ENCODE results near the gene HOXB13.

DNA sequence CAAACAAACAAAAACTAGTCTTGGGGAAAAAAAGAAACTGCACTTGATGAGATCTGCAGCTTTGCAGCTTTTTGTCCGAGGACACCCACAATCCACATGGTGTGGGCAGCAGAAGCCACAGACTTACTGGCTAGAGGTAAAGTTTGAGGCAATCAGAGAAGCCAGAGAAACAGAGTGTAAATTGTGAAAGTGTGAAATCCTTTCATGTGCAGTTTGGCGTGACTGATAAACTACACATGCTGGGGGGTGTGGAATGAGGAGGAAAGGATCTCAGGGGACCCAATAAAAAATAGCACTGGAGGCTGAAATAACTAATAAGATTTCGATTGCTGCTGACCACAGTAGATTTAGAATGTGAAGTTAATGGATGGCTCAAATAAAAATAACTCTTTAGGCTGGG lies 42.4 kb upstream of the HOXB13 start:
- TF ChIP-seq POLR2A (IDR thresholded peaks at IDR 0.05) (no peak), CTCF (IDR thresholded peaks at IDR 0.05) (no peak)

All from thyroid gland (tissue), 4 donors.